ENCODE results near the gene TRH. TPM values are rescaled to one million over a fixed set of nuclear protein-coding genes. Genes with fewer than 3 reads are reported as not detected.
A peak's percentile ranks its signal among the peaks of the same experiment; 100 is the strongest.

TRH gene
- total RNA-seq, 1 donor = not detected

- DNase-seq (ENCODE audit: low read depth) = no peak
- no peak overlapping the region for H3K4me3 ChIP-seq (ENCODE audit: low read depth, low read length)
- no peak for TF ChIP-seq CTCF (IDR thresholded peaks at IDR 0.05; ENCODE audit: insufficient read depth, low read depth, low read length)
These were observed 15.8 kb upstream of the TRH start for GRCh38 chr3:129958755-129959154.

GRCh38 chr3:129961141-129961541 lies 13.4 kb upstream of the TRH start:
- TF ChIP-seq CTCF (IDR thresholded peaks at IDR 0.05; ENCODE audit: insufficient read depth, low read depth, low read length) = no peak
- no peak overlapping the region for H3K4me3 ChIP-seq (ENCODE audit: low read depth, low read length)
- DNase-seq (ENCODE audit: low read depth) = peak; percentile 25

GRCh38 chr3:129962600-129962999 lies 11.9 kb upstream of the TRH start:
- no peak for TF ChIP-seq CTCF (IDR thresholded peaks at IDR 0.05; ENCODE audit: insufficient read depth, low read depth, low read length)
- DNase-seq (ENCODE audit: low read depth) = no peak
- H3K4me3 ChIP-seq (ENCODE audit: low read depth, low read length) = no peak overlapping the region

- TF ChIP-seq CTCF (IDR thresholded peaks at IDR 0.05; ENCODE audit: insufficient read depth, low read depth, low read length) = no peak
- no peak overlapping the region for H3K4me3 ChIP-seq (ENCODE audit: low read depth, low read length)
- DNase-seq (ENCODE audit: low read depth) = no peak
These were observed 8.6 kb upstream of the TRH start for GRCh38 chr3:129965937-129966336.

GRCh38 chr3:129966876-129967275 lies 7.6 kb upstream of the TRH start:
- no peak for DNase-seq (ENCODE audit: low read depth)
- H3K4me3 ChIP-seq (ENCODE audit: low read depth, low read length) = no peak overlapping the region
- no peak for TF ChIP-seq CTCF (IDR thresholded peaks at IDR 0.05; ENCODE audit: insufficient read depth, low read depth, low read length)

GRCh38 chr3:129967761-129968160 lies 6.8 kb upstream of the TRH start:
- H3K4me3 ChIP-seq (ENCODE audit: low read depth, low read length) = no peak overlapping the region
- no peak for TF ChIP-seq CTCF (IDR thresholded peaks at IDR 0.05; ENCODE audit: insufficient read depth, low read depth, low read length)
- DNase-seq (ENCODE audit: low read depth) = no peak

GRCh38 chr3:129971351-129972052 lies 3.0 kb upstream of the TRH start:
- no peak for TF ChIP-seq CTCF (IDR thresholded peaks at IDR 0.05; ENCODE audit: insufficient read depth, low read depth, low read length)
- no peak for DNase-seq (ENCODE audit: low read depth)
- no peak overlapping the region for H3K4me3 ChIP-seq (ENCODE audit: low read depth, low read length)
